ENCODE data around the gene ARMC9.
A peak's percentile ranks its signal among the peaks of the same experiment; 100 is the strongest.

Gene ARMC9

DNA sequence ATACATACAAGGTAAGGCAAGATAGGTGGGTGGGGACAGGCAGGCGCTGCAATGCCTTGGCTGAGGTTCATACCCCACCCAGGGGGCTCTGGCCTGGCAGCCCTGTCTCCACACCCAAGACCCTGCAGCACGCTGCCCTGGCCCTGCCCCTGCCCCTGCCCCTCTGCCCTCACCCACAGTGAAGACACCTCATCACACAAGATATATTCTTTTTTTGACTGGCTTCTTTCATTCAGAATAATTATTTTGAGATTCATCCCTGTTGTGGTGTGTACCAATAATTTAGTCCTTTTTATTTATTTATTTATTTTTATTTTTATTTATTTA lies 185.6 kb downstream of the ARMC9 start:
- Histone ChIP-seq H3K9ac (ENCODE audit: low read depth, low read length) (no peak overlapping the region), H3K36me3 (ENCODE audit: insufficient read depth, low read length) (no peaks in the 10 kb centered on the region), H3K4me1 (ENCODE audit: insufficient read depth, low read length) (peaks cover 11% of the 10 kb centered on the region; the same call in 1 of the 2 replicates), H3K9me3 (ENCODE audit: control insufficient read depth, insufficient read depth, low read length) (no peaks in the 10 kb centered on the region)

- no peaks in the 10 kb centered on the region for H3K36me3 ChIP-seq (ENCODE audit: insufficient read depth, low read length)
- H3K9me3 ChIP-seq (ENCODE audit: control insufficient read depth, insufficient read depth, low read length): no peaks in the 10 kb centered on the region
- no peak overlapping the region for H3K9ac ChIP-seq (ENCODE audit: low read depth, low read length)
Observed at GRCh38 chr2:231384970-231385369, 186.5 kb downstream of the ARMC9 start.

GRCh38 chr2:231385429-231385828 lies 187.0 kb downstream of the ARMC9 start:
- Histone ChIP-seq H3K9ac (ENCODE audit: low read depth, low read length) (no peak overlapping the region), H3K9me3 (ENCODE audit: control insufficient read depth, insufficient read depth, low read length) (no peaks in the 10 kb centered on the region), H3K4me1 (ENCODE audit: insufficient read depth, low read length) (peaks cover 4% of the 10 kb centered on the region; the same call in 1 of the 2 replicates), H3K36me3 (ENCODE audit: insufficient read depth, low read length) (no peaks in the 10 kb centered on the region)

More at GRCh38 chr2:231384970-231385369, 186.5 kb downstream of the ARMC9 start:
- peaks cover 4% of the 10 kb centered on the region; the same call in 1 of the 2 replicates for H3K4me1 ChIP-seq (ENCODE audit: insufficient read depth, low read length)

- H3K9ac ChIP-seq (ENCODE audit: low read depth, low read length): no peak overlapping the region
- no peaks in the 10 kb centered on the region for H3K9me3 ChIP-seq (ENCODE audit: control insufficient read depth, insufficient read depth, low read length)
- H3K4me1 ChIP-seq (ENCODE audit: insufficient read depth, low read length): peaks cover 4% of the 10 kb centered on the region; the same call in 1 of the 2 replicates
- H3K36me3 ChIP-seq (ENCODE audit: insufficient read depth, low read length): no peaks in the 10 kb centered on the region
Observed at GRCh38 chr2:231386446-231386845, 188.0 kb downstream of the ARMC9 start.

- Histone ChIP-seq H3K9me3 (ENCODE audit: control insufficient read depth, insufficient read depth, low read length) (no peaks in the 10 kb centered on the region), H3K4me1 (ENCODE audit: insufficient read depth, low read length) (peaks cover 10% of the 10 kb centered on the region; the same call in 1 of the 2 replicates), H3K36me3 (ENCODE audit: insufficient read depth, low read length) (no peaks in the 10 kb centered on the region), H3K9ac (ENCODE audit: low read depth, low read length) (no peak overlapping the region)
Observed at GRCh38 chr2:231387904-231388724, 189.7 kb downstream of the ARMC9 start.

DNA sequence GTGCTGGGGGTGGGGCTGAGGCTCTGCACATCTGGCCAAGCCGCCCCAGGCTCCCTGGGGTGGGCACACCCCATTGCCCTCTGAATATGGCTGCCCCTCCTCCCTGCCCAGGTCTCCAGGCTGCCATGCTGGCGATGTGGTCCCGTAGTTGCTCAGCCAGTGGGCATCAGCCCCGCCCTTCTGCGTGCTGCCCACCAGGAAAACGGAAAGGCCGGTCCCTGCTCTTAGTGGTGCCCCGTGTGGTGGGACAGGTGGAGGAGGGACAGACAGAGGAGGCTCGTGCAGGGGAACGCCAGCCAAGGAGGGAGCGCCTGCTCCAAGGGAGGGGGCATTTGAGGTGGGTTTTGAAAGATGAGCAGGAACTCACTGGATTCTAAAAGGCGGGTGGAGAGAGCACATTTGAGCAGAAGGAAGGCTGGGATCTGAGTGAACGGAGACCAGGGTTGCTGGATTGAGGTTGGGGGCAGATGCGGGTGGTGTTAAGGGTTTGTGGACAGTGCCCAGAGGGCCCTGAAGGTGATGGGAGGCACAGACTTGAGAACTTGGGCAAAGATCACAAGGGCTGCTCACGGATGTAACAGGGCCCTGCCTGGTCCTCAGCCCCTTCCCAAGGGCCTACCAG lies 190.4 kb downstream of the ARMC9 start:
- Histone ChIP-seq H3K4me1 (ENCODE audit: insufficient read depth, low read length) (peaks cover 12% of the 10 kb centered on the region), H3K9me3 (ENCODE audit: control insufficient read depth, insufficient read depth, low read length) (no peaks in the 10 kb centered on the region)

DNA sequence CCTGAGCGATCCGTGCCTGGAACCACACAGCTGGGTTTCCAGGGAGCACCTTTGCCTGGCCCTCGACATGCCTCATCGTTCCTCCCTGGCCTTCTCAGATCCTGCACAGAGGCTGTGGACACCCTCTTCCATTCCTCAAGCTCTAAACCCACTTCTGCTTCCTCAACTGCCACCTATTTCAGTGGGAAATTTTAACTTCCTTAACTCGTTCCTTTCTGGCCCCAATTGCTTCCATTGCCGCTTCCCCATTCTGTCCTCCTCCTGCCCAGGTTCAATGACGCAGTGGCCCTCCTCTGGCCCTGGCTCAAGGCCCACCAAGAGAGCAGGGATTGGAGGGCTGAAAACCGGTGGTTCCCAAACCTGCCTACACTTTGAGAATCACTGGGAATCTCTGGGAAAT lies 192.2 kb downstream of the ARMC9 start:
- Histone ChIP-seq H3K4me1 (ENCODE audit: insufficient read depth, low read length) (peaks cover 20% of the 10 kb centered on the region), H3K36me3 (ENCODE audit: insufficient read depth, low read length) (no peaks in the 10 kb centered on the region), H3K9me3 (ENCODE audit: control insufficient read depth, insufficient read depth, low read length) (no peaks in the 10 kb centered on the region), H3K9ac (ENCODE audit: low read depth, low read length) (no peak overlapping the region)

More for the DNA sequence above, 190.4 kb downstream of the ARMC9 start:
- no peak overlapping the region for H3K9ac ChIP-seq (ENCODE audit: low read depth, low read length)
- no peaks in the 10 kb centered on the region for H3K36me3 ChIP-seq (ENCODE audit: insufficient read depth, low read length)

GRCh38 chr2:231391981-231392380 lies 193.6 kb downstream of the ARMC9 start:
- no peak overlapping the region for H3K9ac ChIP-seq (ENCODE audit: low read depth, low read length)
- no peaks in the 10 kb centered on the region for H3K9me3 ChIP-seq (ENCODE audit: control insufficient read depth, insufficient read depth, low read length)
- peaks cover 20% of the 10 kb centered on the region for H3K4me1 ChIP-seq (ENCODE audit: insufficient read depth, low read length)
- H3K36me3 ChIP-seq (ENCODE audit: insufficient read depth, low read length): no peaks in the 10 kb centered on the region

- H3K9ac ChIP-seq (ENCODE audit: low read depth, low read length): no peak overlapping the region
- no peaks in the 10 kb centered on the region for H3K9me3 ChIP-seq (ENCODE audit: control insufficient read depth, insufficient read depth, low read length)
- H3K4me1 ChIP-seq (ENCODE audit: insufficient read depth, low read length): peaks cover 20% of the 10 kb centered on the region
- H3K36me3 ChIP-seq (ENCODE audit: insufficient read depth, low read length): no peaks in the 10 kb centered on the region; the same call in 1 of the 2 replicates
Observed at GRCh38 chr2:231392431-231393148, 194.2 kb downstream of the ARMC9 start.

GRCh38 chr2:231393149-231394131 lies 195.0 kb downstream of the ARMC9 start:
- H3K9me3 ChIP-seq (ENCODE audit: control insufficient read depth, insufficient read depth, low read length): no peaks in the 10 kb centered on the region
- peaks cover 5% of the 10 kb centered on the region; the same call in 1 of the 2 replicates for H3K36me3 ChIP-seq (ENCODE audit: insufficient read depth, low read length)
- H3K4me1 ChIP-seq (ENCODE audit: insufficient read depth, low read length): peaks cover 19% of the 10 kb centered on the region
- H3K9ac ChIP-seq (ENCODE audit: low read depth, low read length): no peak overlapping the region

GRCh38 chr2:231394211-231395141 lies 196.0 kb downstream of the ARMC9 start:
- Histone ChIP-seq H3K4me1 (ENCODE audit: insufficient read depth, low read length) (peaks cover 16% of the 10 kb centered on the region), H3K9me3 (ENCODE audit: control insufficient read depth, insufficient read depth, low read length) (no peaks in the 10 kb centered on the region), H3K36me3 (ENCODE audit: insufficient read depth, low read length) (peaks cover 7% of the 10 kb centered on the region; the same call in 1 of the 2 replicates), H3K9ac (ENCODE audit: low read depth, low read length) (peak overlapping the region; percentile 56; the same call in 1 of the 2 replicates)

DNA sequence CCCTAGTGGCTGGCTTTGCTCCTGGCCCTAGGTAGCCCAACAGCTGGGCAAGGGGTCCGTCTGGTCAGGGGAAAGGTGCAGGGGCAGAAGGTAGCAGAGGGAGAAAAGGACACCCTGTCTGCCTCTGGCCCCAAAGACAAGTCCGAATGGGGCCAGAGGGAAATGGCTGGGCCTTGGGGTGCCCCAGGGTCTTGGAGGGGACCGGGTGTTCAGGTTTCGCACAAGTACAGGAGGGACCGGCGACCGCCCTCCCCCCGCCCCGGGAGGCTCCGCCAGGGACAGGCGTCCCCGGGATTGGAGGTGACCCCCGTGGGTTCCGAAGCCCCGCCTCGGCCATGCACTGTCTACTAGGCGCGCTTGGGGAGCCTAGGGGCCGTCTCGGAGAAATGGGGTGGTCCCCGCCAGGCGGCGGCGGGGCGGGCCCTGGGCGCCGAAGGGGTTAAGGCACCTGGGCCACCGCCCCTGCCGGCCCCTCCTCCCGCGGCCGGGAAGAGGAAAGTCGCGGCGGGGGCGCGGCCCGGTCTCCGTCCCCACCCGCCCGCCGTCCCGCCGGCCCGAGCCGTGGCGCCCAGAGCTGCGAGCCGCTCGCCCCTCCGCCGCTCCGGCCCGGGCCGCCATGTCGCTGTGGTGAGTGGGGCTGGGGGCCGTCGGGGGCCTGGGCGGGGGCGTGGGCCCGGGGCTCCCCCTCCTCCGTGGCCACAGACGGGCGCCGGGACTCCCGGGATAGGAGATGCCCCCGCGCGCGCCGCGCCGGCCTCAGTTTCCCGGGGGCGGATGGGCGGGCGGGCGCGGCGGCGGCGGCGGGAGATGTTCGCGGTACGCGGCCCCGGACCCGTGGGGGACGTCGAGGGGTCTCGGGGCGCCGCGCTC lies 197.0 kb downstream of the ARMC9 start, which contains the start of gene B3GNT7:
TSS of gene B3GNT7 (plus strand) at position 523 of the 870 bp plus-strand sequence. CDS start at position 617, 94 bp downstream.
- H3K4me1 ChIP-seq (ENCODE audit: insufficient read depth, low read length): peaks cover 24% of the 10 kb centered on the region
- H3K9me3 ChIP-seq (ENCODE audit: control insufficient read depth, insufficient read depth, low read length): no peaks in the 10 kb centered on the region
- H3K9ac ChIP-seq (ENCODE audit: low read depth, low read length): peak within 1 kb of the TSS; percentile 56

More for the DNA sequence above, 197.0 kb downstream of the ARMC9 start, which contains the start of gene B3GNT7:
- H3K36me3 ChIP-seq (ENCODE audit: insufficient read depth, low read length): peaks cover 7% of the 10 kb centered on the region; the same call in 1 of the 2 replicates
